ENCODE results near the gene OR6V1.
"Not testable (repeated sequence)": the region's sequence is repeated elsewhere in the genome, so short reads cannot be mapped to it uniquely, and the experiment has no call there.

Gene OR6V1

GRCh38 chr7:143046426-143046851 lies 5.7 kb upstream of the OR6V1 start:
- DNase-seq = no peak

- DNase-seq = no peak
Observed at GRCh38 chr7:143047326-143047725, 4.8 kb upstream of the OR6V1 start.

GRCh38 chr7:143048827-143049226 lies 3.3 kb upstream of the OR6V1 start:
- no peak for DNase-seq

GRCh38 chr7:143049362-143049761 lies 2.8 kb upstream of the OR6V1 start:
- no peak for DNase-seq

- DNase-seq = no peak
Observed at GRCh38 chr7:143050931-143051330, 1.2 kb upstream of the OR6V1 start.

- no peak for DNase-seq
Observed at GRCh38 chr7:143054621-143055020, 2.5 kb downstream of the OR6V1 start.

- no peak for DNase-seq
Observed at GRCh38 chr7:143055754-143056153, 3.6 kb downstream of the OR6V1 start.

GRCh38 chr7:143063741-143064140 lies 11.6 kb downstream of the OR6V1 start:
- DNase-seq = no peak

- DNase-seq = no peak
Observed at GRCh38 chr7:143068446-143068845, 16.3 kb downstream of the OR6V1 start.

GRCh38 chr7:143069912-143070500 lies 17.9 kb downstream of the OR6V1 start:
- no peak for DNase-seq

GRCh38 chr7:143073556-143073955 lies 21.4 kb downstream of the OR6V1 start:
- no peak for DNase-seq

GRCh38 chr7:143074141-143074540 lies 22.0 kb downstream of the OR6V1 start:
- no peak for DNase-seq

GRCh38 chr7:143085109-143085508 lies 33.0 kb downstream of the OR6V1 start:
- DNase-seq = no peak

- not testable (repeated sequence) for DNase-seq
Observed at GRCh38 chr7:143085610-143086009, 33.5 kb downstream of the OR6V1 start.

- not testable (repeated sequence) for DNase-seq
Observed at GRCh38 chr7:143088549-143089231, 36.5 kb downstream of the OR6V1 start.

GRCh38 chr7:143096146-143096545 lies 44.0 kb downstream of the OR6V1 start:
- no peak for DNase-seq

- not testable (repeated sequence) for DNase-seq
Observed at GRCh38 chr7:143099579-143099978, 47.4 kb downstream of the OR6V1 start.

All from NCI-H2107 (cell line).